ENCODE data around the gene FGF19. TPM values are rescaled to one million over a fixed set of nuclear protein-coding genes. Genes with fewer than 3 reads are reported as not detected.

FGF19 gene
- total RNA-seq, 2 donors from 2014 or later = 0.37 to 0.40 TPM

DNA sequence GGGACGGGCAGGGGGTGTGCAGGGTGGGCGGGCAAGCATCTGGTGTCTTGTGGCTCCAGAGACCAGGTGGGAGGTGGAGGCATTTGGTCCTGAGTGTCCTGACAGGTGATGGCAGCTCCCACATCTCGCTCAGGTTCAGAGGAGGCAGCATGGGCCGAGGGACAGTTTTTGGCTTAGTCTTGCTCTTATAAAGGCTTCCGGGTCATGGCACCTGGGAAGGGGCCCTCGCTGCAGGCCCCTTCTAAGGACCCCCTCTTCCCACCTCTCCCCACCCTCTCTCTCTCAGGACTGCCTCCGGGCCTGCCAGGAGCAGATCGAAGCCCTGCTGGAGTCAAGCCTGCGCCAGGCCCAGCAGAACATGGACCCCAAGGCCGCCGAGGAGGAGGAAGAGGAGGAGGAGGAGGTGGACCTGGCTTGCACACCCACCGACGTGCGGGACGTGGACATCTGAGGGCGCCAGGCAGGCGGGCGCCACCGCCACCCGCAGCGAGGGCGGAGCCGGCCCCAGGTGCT lies 52.9 kb downstream of the FGF19 start:
- no peak overlapping the region for H3K27ac Mint-ChIP-seq
- Histone ChIP-seq H3K4me3 (ENCODE audit: low read length) (no peak overlapping the region), H3K9me3 (ENCODE audit: control insufficient read depth, low read length) (no peaks in the 10 kb centered on the region), H3K9ac (ENCODE audit: extremely low read depth, low read length, poor library complexity, severe bottlenecking) (no peak overlapping the region), H3K27ac (ENCODE audit: low read depth, low read length) (no peak overlapping the region), H3K27me3 (ENCODE audit: control insufficient read depth, insufficient read depth, low read length, poor library complexity, severe bottlenecking) (no peaks in the 10 kb centered on the region), H3K4me1 (ENCODE audit: control insufficient read depth, insufficient read depth, low read length) (no peaks in the 10 kb centered on the region), H3K36me3 (ENCODE audit: control insufficient read depth, insufficient read depth, low read length) (peaks cover 5% of the 10 kb centered on the region)
- H3K9me3 Mint-ChIP-seq = no peaks in the 10 kb centered on the region
- TF ChIP-seq, protein P1, sequence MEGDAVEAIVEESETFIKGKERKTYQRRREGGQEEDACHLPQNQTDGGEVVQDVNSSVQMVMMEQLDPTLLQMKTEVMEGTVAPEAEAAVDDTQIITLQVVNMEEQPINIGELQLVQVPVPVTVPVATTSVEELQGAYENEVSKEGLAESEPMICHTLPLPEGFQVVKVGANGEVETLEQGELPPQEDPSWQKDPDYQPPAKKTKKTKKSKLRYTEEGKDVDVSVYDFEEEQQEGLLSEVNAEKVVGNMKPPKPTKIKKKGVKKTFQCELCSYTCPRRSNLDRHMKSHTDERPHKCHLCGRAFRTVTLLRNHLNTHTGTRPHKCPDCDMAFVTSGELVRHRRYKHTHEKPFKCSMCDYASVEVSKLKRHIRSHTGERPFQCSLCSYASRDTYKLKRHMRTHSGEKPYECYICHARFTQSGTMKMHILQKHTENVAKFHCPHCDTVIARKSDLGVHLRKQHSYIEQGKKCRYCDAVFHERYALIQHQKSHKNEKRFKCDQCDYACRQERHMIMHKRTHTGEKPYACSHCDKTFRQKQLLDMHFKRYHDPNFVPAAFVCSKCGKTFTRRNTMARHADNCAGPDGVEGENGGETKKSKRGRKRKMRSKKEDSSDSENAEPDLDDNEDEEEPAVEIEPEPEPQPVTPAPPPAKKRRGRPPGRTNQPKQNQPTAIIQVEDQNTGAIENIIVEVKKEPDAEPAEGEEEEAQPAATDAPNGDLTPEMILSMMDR (conservative IDR thresholded peaks at IDR 0.05) = no peak
- peaks cover 45% of the 10 kb centered on the region for H3K36me3 Mint-ChIP-seq (ENCODE audit: low read depth)
- DNase-seq = no peak
- 96 to 100% methylated on average over 5 to 23 of the region's 23 CpGs for WGBS, 2 experiments (ENCODE audit: insufficient coverage in 1 of 2, insufficient read length in 1 of 2)
- no peaks in the 10 kb centered on the region for H3K27me3 Mint-ChIP-seq (ENCODE audit: insufficient read depth)
- H3K4me3 Mint-ChIP-seq = no peak overlapping the region
- H3K4me1 Mint-ChIP-seq = no peaks in the 10 kb centered on the region

DNA sequence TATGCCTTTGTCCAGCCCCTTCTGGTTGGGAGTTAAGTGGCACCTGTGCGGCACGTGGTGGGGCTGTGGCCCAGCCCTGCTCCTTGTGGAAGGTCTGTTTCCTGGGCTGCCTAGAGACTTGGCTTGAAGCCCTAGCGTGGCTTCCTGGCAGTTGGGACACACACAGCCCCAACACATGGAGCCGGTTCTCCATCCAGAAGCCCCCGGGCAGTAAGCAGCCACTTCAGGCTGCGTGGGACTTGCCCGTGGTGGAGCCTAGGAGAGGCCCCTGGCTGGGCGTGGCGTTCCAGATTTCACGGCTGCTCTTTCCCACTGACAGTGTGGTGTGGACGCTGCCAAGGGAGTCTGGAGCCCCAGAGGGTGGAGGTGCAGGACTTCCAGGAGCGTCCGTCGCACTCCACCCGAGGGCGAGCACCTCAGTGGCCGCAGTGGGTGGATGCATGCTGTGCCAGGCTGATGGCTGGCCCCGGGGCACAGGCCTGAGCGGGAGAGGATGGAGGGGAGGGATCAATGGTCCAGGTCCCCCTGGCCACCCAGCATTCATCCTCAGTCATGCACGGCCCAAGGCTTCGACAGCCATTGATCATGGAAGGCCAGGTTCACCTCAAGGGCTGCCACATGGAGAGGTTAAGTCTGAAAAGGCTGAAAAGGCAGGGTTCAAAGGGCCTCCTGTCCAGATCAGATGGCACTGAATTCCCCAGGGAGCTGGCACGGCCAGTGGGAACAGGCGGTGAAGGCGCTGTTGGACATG lies 53.6 kb downstream of the FGF19 start:
- 95% methylated on average over 16 to 24 of the region's 24 CpGs for WGBS, 2 experiments (ENCODE audit: insufficient coverage in 1 of 2, insufficient read length in 1 of 2)
- Histone ChIP-seq H3K9ac (ENCODE audit: extremely low read depth, low read length, poor library complexity, severe bottlenecking) (no peak overlapping the region), H3K4me3 (ENCODE audit: low read length) (no peak overlapping the region), H3K27me3 (ENCODE audit: control insufficient read depth, insufficient read depth, low read length, poor library complexity, severe bottlenecking) (no peaks in the 10 kb centered on the region), H3K9me3 (ENCODE audit: control insufficient read depth, low read length) (no peaks in the 10 kb centered on the region), H3K36me3 (ENCODE audit: control insufficient read depth, insufficient read depth, low read length) (peaks cover 5% of the 10 kb centered on the region), H3K27ac (ENCODE audit: low read depth, low read length) (no peak overlapping the region), H3K4me1 (ENCODE audit: control insufficient read depth, insufficient read depth, low read length) (no peaks in the 10 kb centered on the region)
- no peaks in the 10 kb centered on the region for H3K9me3 Mint-ChIP-seq
- H3K27ac Mint-ChIP-seq = no peak overlapping the region
- peaks cover 50% of the 10 kb centered on the region for H3K36me3 Mint-ChIP-seq (ENCODE audit: low read depth)
- DNase-seq = peak; percentile 51
- no peaks in the 10 kb centered on the region for H3K27me3 Mint-ChIP-seq (ENCODE audit: insufficient read depth)
- TF ChIP-seq, protein P1 (conservative IDR thresholded peaks at IDR 0.05) = no peak
- no peaks in the 10 kb centered on the region for H3K4me1 Mint-ChIP-seq
- no peak overlapping the region for H3K4me3 Mint-ChIP-seq

DNA sequence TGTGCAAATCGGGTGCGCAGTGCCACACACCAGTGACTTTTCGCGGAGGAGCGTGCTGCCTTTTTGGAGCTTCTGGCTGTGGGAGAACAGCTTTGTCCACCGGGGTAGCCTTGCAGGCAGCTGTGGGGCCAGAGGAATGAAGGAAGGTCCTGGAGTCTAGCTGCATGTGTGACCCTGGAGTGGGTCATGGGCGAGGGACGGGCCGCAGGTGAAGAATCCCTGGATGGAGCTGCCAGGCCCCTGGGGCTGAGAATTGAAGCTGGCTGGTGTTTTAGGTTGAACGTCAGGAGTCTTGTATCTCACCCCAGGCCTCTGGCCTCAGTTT lies 54.3 kb downstream of the FGF19 start:
- H3K36me3 ChIP-seq (ENCODE audit: control insufficient read depth, insufficient read depth, low read length) = peaks cover 5% of the 10 kb centered on the region
- Mint-ChIP-seq H3K9me3 (no peaks in the 10 kb centered on the region), H3K4me3 (no peak overlapping the region), H3K36me3 (ENCODE audit: low read depth) (peaks cover 54% of the 10 kb centered on the region), H3K27ac (no peak overlapping the region), H3K4me1 (no peaks in the 10 kb centered on the region), H3K27me3 (ENCODE audit: insufficient read depth) (no peaks in the 10 kb centered on the region)
- no peak overlapping the region for H3K27ac ChIP-seq (ENCODE audit: low read depth, low read length)
- no peak overlapping the region for H3K9ac ChIP-seq (ENCODE audit: extremely low read depth, low read length, poor library complexity, severe bottlenecking)
- no peaks in the 10 kb centered on the region for H3K4me1 ChIP-seq (ENCODE audit: control insufficient read depth, insufficient read depth, low read length)
- WGBS, 2 experiments (ENCODE audit: insufficient coverage in 1 of 2, insufficient read length in 1 of 2) = 93 to 100% methylated on average over 4 to 10 of the region's 10 CpGs
- H3K27me3 ChIP-seq (ENCODE audit: control insufficient read depth, insufficient read depth, low read length, poor library complexity, severe bottlenecking) = no peaks in the 10 kb centered on the region
- H3K4me3 ChIP-seq (ENCODE audit: low read length) = no peak overlapping the region
- DNase-seq = peak; percentile 44
- H3K9me3 ChIP-seq (ENCODE audit: control insufficient read depth, low read length) = no peaks in the 10 kb centered on the region
- TF ChIP-seq, protein P1 (conservative IDR thresholded peaks at IDR 0.05) = no peak

Measured in endodermal cell (in vitro differentiated cells).